Activated gamma-delta T cell treated with Interleukin-2 at 50 U/mL for 16 hours (primary cell): ENCODE data around the gene EYA2.

Experiments used
- DNase-seq: peaks from one replicate; pipeline ENCODE4 v3.0.0-alpha.2; 2020

The EYA2 gene

GRCh38 chr20:47122560-47122959 is 227.9 kb downstream of the EYA2 start:
- no peak for DNase-seq

DNA sequence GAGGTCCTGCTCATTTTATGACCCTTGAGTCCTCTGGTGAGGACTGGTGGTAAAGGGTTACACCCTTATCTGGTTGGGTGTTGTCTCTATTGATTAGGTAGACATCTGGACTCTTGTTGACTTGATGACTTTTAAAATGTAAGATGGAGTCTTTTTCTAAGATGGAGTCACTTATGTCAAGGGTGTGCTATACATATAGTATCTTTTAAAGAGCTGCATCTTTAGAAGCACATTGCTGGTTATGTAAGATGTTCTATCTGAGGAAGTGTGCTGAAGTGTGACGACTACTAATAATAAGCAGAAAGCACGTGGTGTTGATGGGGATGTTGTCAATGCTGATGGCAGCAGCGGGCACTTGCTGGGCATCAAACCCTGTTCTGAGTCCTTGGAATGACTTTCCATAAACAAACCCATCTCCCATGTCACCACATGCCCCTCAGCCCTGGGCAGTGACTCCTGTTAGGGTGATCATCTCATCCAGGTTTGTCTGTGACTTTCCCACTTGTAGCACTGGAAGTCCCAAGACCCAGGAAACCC is 229.6 kb downstream of the EYA2 start:
- no peak for DNase-seq

- DNase-seq, result no peak
Observed at GRCh38 chr20:47125508-47125757, 230.8 kb downstream of the EYA2 start.

GRCh38 chr20:47125758-47126591 is 231.3 kb downstream of the EYA2 start:
- no peak for DNase-seq

DNA sequence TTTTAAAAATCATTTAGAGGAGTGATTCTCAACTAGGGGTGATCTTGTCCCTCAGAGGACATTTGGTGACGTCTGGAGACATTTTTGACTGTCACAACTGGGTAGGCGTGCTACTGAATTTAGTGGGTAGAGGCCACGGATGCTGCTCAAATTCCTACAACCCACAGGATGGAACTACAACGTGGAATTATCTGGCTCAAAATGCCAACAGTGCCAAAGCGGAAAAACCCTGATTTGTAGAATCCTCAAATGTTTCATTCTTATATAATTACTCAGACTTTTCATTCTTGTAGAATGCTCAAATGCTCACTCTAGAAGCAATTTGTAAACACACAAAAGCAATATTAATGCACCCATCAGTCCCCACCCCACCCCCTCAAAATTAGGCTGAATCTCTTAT is 232.1 kb downstream of the EYA2 start:
- DNase-seq, result no peak

- DNase-seq, result no peak
Observed at GRCh38 chr20:47127546-47127945, 232.9 kb downstream of the EYA2 start.

- no peak for DNase-seq
Observed at GRCh38 chr20:47127999-47128398, 233.4 kb downstream of the EYA2 start.

- no peak for DNase-seq
Observed at GRCh38 chr20:47129306-47129705, 234.7 kb downstream of the EYA2 start.

DNA sequence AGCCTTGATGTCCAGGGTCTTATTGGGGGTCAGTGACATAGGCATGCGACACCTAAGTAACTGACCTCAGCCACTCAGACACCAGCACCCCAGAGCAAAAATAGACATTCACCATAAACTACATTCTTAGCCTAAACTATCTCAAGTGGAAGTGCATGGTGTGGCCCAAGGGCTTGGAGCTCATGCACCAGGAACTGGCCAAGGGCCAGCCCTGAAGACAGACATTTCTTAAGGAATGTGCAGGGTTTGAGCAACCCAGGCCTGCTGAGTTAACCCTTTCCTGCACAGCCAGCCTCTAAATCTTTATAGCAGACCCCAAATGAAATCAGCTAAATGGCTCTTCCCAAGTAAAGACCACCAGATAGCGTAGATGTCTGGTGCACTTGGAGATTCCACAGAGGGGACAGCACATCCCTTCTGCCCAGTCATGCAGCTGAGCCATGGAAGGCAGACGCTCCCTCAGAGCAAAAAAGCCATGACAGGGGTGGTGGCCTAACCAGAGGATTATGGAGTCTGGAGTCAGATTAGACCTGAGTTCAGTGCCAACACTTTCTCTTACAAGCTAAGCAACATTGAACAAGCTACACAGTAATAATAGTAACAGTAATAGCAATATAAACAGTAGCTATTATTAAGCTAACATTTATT is 239.3 kb downstream of the EYA2 start:
- DNase-seq, result no peak

DNA sequence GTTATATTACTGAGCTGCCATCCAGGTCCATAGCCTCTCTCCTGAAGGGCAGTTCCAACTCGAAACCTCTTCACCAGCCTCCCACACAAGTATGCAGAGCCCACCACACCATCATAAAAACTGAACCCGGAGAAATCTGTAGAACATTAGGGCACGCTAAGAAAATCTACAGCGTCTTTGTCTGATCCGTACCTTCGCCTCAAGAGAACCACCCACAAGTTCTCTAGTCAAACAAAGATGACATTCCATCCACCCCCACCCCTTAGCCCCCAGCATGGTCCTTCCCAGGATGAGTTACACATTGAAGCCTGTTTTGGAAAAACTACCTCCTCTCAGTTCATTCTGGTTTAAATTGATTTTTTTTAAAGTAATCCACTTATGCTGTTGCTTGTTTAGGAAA is 242.1 kb downstream of the EYA2 start:
- no peak for DNase-seq

GRCh38 chr20:47137231-47137870 is 242.7 kb downstream of the EYA2 start:
- no peak for DNase-seq

- DNase-seq, result no peak
Observed at GRCh38 chr20:47139934-47140535, 245.4 kb downstream of the EYA2 start.

GRCh38 chr20:47141350-47141921 is 246.8 kb downstream of the EYA2 start:
- DNase-seq, result no peak

DNA sequence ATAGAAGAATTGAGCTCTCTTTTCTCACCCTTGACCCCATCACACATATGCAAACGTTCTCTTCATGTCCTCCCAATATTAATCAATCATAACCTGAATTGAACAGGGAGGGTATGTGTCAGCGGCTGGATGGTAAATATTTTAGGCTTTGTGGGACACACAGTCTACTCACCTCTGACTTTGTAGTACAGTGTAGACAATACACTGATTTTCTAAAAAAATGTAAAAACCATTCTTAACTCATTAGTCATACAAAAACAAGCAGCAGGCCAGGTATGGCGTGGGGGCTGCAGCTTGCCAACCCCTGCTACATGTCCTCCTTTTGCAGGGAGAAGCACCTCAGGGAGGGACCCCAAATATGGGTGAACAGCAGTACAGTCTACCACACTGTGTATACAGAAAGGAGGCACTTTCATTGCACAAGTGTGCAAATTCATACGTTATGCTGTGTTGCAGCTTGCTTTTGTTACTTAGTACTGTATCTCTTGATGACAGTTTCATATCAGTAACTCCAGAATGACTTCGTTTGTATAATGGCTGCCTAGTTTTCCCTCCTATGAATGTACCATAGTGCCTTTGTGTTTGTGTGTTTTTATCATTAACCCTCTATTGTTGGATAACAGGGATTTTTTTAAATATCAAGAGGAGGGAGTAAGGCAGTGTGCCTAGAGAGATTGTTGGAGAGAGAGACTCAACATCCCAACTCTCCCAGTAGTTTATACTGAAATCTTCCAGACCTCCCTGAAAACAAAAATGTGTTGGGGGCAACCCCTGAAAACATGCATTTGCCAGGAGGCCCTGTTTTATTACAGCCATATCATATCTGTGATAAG is 247.5 kb downstream of the EYA2 start:
- no peak for DNase-seq

- no peak for DNase-seq
Observed at GRCh38 chr20:47142774-47143170, 248.1 kb downstream of the EYA2 start.

DNA sequence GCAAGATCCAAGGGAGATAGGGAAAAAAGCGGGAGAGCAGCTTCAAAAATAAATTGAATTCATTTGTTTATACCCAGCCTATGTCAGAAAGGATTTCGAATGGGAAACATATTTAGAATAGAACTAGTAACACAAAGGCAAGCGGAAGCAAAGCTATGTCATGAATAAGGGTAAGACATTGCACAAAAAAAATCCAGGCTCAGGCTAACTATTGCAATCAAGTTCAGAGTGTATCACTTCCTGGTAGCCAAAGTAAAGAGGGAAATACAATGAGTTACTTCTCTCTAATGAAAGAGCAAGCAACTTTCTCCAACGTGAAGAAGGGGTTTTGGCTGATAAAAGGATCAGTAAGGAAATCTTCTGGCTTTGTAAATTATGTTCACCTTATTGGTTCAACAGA is 249.0 kb downstream of the EYA2 start:
- DNase-seq, result no peak

DNA sequence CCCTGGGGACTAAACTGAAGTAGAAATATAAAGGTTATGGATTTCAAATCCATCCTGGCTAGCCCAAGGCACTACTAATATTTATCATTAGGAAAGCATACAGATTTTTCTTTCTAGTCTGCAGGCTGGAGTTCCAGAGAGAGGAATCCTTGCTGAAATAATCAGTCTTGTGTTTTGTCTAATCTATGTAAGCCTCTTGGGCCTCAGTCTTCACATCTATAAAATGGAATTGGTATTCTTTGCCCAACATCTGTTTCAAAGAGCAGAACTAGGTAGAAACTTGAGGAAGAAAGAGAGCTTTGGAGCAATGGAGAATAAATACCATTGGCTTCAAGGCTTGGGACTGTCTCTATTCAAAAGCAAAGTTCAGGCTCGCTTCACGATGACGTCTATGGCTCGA is 249.8 kb downstream of the EYA2 start:
- no peak for DNase-seq

- DNase-seq, result no peak
Observed at GRCh38 chr20:47146686-47147085, 252.0 kb downstream of the EYA2 start.

DNA sequence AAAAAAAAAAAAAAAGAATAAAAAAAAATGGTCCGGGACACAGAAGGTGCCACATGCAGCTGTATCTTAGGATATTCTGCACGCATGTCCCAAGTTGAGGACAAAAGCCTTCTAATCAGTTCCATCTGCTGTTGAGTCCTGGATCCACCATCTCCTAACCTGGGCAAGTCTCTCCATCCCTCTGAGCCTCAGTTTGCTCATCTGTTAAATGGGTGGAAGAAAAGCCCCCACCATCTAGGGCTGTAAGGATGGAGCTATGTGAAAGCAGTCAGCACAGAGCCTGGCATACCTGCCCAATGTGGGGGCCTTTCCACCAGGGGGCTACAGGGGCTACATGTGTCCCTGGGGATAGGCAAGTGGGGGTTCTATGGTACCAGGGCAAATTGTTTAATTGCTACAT is 253.4 kb downstream of the EYA2 start:
- DNase-seq, result no peak

DNA sequence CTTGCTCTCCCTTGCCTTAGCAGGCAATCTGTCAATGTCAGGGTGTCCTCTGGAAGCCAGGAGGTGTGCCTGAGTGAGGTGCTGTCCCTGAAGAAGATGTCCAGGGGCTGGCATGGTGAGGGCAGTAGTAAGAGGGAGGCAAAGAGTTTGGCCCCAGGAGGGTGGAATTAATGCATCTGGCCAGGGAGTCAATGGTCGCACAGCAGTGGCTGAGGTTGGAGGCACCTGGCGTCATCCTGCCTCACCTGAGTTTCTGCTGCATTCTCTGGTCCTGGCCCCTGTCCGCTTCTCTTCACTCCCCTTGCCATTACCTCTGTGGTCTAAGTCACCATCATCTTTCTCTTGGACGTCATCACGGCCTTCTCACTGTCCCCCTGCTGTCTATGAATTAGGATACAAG is 255.3 kb downstream of the EYA2 start:
- DNase-seq, result no peak

DNA sequence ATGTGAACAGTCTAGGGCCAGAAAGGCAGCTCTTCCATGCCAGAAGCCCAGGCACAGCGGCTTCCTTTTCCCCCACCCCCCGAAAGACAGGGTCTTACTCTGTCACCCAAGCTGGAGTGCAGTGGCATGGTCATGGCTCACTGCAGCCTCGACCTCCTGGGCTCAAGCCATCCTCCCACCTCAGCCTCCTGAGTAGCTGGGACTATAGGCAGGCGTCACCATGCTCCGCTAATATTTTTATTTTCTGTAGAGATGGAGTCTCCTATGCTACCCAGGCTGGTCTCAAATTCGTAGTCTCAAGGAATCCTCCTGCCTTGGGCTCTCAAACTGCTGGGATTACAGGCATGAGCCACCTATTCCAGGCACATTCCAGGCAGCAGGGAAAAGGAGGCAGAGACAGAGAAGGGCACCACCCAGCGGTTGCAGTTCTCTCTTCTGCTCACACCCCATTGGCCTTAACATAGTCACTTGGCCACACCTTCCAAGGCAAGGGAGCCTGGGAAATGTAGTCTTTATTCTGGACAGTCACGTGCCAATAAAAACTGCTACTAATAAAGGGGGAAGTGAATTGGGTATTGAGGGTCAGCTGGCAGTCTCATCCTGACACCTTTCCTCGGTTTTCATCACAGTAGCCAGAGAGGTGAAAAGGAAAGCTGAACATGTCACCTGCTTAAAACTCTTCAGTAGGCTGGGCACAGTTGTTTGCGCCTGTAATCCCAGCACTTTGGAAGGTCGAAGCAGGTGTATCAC is 255.9 kb downstream of the EYA2 start:
- no peak for DNase-seq

DNA sequence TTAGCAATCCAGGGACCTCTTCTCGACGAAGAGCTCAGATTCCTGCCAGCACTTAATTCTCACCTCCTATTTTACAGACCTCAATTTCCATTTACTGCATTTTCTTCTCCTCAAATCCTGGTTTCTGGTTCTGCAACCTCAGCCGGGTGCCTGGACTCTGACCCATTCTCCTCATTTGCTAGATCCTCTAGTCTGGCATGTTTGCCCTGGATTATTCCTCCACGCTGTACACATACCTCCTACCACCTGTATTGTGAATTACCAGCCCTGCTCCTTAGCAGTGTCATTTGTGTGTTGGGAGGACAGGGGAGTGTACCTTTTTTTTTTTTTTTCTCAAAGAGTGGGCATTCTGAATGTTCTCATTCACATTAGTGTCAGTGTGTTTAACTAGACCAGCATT is 257.4 kb downstream of the EYA2 start:
- no peak for DNase-seq
